Progenitor cell of endocrine pancreas (in vitro differentiated cells): ENCODE measurements around the gene POLE. TPM values are rescaled to one million over a fixed set of nuclear protein-coding genes. Genes with fewer than 3 reads are reported as not detected.

Experiments
- DNase-seq: peaks from one replicate; pipeline ENCODE4 v3.0.0; 2021; ENCODE audit warnings: low spot score; ENCODE audit not compliant: unreplicated experiment
- H3K27ac Mint-ChIP-seq: 2 replicates; pipeline ENCODE4 v1.8.0; 2021; ENCODE audit warnings: mild to moderate bottlenecking, moderate library complexity, mixed read lengths
- H3K27me3 Mint-ChIP-seq: 2 replicates; pipeline ENCODE4 v1.8.0; 2021; ENCODE audit warnings: mixed read lengths
- H3K36me3 Mint-ChIP-seq: 2 replicates; pipeline ENCODE4 v1.8.0; 2022; ENCODE audit warnings: mixed read lengths; ENCODE audit not compliant: insufficient read depth
- H3K4me1 Mint-ChIP-seq: 2 replicates; pipeline ENCODE4 v1.8.0; 2021; ENCODE audit warnings: low read depth, mixed read lengths
- H3K4me3 Mint-ChIP-seq: 2 replicates; pipeline ENCODE4 v1.8.0; 2021; ENCODE audit warnings: low read depth, mild to moderate bottlenecking, moderate library complexity, mixed read lengths
- H3K9me3 Mint-ChIP-seq: 2 replicates; pipeline ENCODE4 v1.8.0; 2021; ENCODE audit warnings: low read depth, mixed read lengths
- CTCF ChIP-seq: fragments of 200-600 bp; sonication (generic); IDR thresholded peaks from one replicate; pipeline ENCODE4 v1.5.0; 2021; ENCODE audit warnings: antibody characterized with exemption, mild to moderate bottlenecking; ENCODE audit not compliant: unreplicated experiment
- total RNA-seq: library from RNA; stranded (reverse); gene quantifications from 2 replicates; pipeline ENCODE4 v1.2.1, GENCODE V29; 2021

Gene POLE
- total RNA-seq, 1 donor from 2014 or later, result 121 TPM

- Mint-ChIP-seq H3K36me3 (peaks cover 21% of the 10 kb centered on the region), H3K27me3 (peaks cover 40% of the 10 kb centered on the region), H3K9me3 (no peaks in the 10 kb centered on the region), H3K27ac (no peak overlapping the region), H3K4me3 (no peak overlapping the region), H3K4me1 (no peaks in the 10 kb centered on the region)
- no peak for DNase-seq
- TF ChIP-seq CTCF, result no peak
Measured at GRCh38 chr12:132583411-132583710, 103.8 kb downstream of the POLE start.

- H3K27ac Mint-ChIP-seq, result no peak overlapping the region
Measured at GRCh38 chr12:132582582-132583410, 104.3 kb downstream of the POLE start.

GRCh38 chr12:132582058-132582420, 105.1 kb downstream of the POLE start:
- Mint-ChIP-seq H3K4me3 (no peak overlapping the region), H3K4me1 (no peaks in the 10 kb centered on the region), H3K27me3 (peaks cover 36% of the 10 kb centered on the region), H3K27ac (no peak overlapping the region), H3K9me3 (no peaks in the 10 kb centered on the region), H3K36me3 (peaks cover 25% of the 10 kb centered on the region)
- TF ChIP-seq CTCF, result no peak
- DNase-seq, result no peak

More at GRCh38 chr12:132582582-132583410, 104.3 kb downstream of the POLE start:
- H3K4me1 Mint-ChIP-seq, result no peaks in the 10 kb centered on the region
- H3K36me3 Mint-ChIP-seq, result peaks cover 24% of the 10 kb centered on the region
- no peak overlapping the region for H3K4me3 Mint-ChIP-seq
- DNase-seq, result no peak
- no peaks in the 10 kb centered on the region for H3K9me3 Mint-ChIP-seq
- TF ChIP-seq CTCF, result no peak
- H3K27me3 Mint-ChIP-seq, result peaks cover 36% of the 10 kb centered on the region

GRCh38 chr12:132581348-132582057, 105.6 kb downstream of the POLE start:
- no peak for DNase-seq
- Mint-ChIP-seq H3K36me3 (peaks cover 25% of the 10 kb centered on the region), H3K27me3 (peaks cover 34% of the 10 kb centered on the region), H3K4me3 (no peak overlapping the region), H3K9me3 (no peaks in the 10 kb centered on the region), H3K27ac (no peak overlapping the region), H3K4me1 (no peaks in the 10 kb centered on the region)
- TF ChIP-seq CTCF, result no peak

GRCh38 chr12:132580701-132581292, 106.3 kb downstream of the POLE start:
- Mint-ChIP-seq H3K36me3 (peaks cover 26% of the 10 kb centered on the region), H3K9me3 (no peaks in the 10 kb centered on the region), H3K4me3 (no peak overlapping the region), H3K27ac (no peak overlapping the region), H3K27me3 (peaks cover 28% of the 10 kb centered on the region), H3K4me1 (no peaks in the 10 kb centered on the region)
- no peak for DNase-seq
- TF ChIP-seq CTCF, result no peak
